Mammary epithelial cell (primary cell): ENCODE data around the gene NEUROG1.
"Not testable (repeated sequence)": the region's sequence is repeated elsewhere in the genome, so short reads cannot be mapped to it uniquely, and the experiment has no call there.

Source experiments
- EZH2 ChIP-seq: IDR thresholded peaks from 2 replicates; pipeline ENCODE4 v1.6.1; 2012; ENCODE audit warnings: low read length, inconsistent platforms, borderline replicate concordance
- TF ChIP-seq, protein P1 (sequence below), 2 donors: IDR thresholded peaks in 1 of 2; conservative IDR thresholded peaks in 1 of 2; 2 replicates each; pipeline ENCODE4 v1.5.1; 2011 to 2012; ENCODE audit warnings: inconsistent platforms in 2 of 2, low read length in 2 of 2, mild to moderate bottlenecking in 2 of 2, control low read depth in 1 of 2, low read depth in 1 of 2; ENCODE audit not compliant: insufficient read depth in 1 of 2; ENCODE audit errors: extremely low read depth in 1 of 2

DNA sequence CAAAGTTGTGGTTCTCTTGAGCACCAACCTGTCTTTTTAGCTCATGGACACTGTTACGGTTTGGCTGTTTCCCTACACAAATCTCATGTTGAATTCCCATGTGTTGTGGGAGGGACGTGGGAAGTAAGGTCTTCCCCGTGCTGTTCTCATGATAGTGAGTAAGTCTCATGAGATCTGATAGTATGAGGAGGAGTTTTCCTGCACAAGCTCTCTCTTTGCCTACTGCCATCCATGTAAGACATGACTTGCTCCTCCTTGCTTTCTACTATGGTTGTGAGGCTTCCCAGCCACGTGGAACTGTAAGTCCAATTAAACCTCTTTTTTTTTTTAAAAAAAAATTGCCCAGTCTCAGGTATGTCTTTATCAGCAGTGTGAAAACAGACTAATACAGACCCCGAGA is 6.2 kb downstream of the NEUROG1 start:
- not testable (repeated sequence) for TF ChIP-seq EZH2
- TF ChIP-seq, protein P1, sequence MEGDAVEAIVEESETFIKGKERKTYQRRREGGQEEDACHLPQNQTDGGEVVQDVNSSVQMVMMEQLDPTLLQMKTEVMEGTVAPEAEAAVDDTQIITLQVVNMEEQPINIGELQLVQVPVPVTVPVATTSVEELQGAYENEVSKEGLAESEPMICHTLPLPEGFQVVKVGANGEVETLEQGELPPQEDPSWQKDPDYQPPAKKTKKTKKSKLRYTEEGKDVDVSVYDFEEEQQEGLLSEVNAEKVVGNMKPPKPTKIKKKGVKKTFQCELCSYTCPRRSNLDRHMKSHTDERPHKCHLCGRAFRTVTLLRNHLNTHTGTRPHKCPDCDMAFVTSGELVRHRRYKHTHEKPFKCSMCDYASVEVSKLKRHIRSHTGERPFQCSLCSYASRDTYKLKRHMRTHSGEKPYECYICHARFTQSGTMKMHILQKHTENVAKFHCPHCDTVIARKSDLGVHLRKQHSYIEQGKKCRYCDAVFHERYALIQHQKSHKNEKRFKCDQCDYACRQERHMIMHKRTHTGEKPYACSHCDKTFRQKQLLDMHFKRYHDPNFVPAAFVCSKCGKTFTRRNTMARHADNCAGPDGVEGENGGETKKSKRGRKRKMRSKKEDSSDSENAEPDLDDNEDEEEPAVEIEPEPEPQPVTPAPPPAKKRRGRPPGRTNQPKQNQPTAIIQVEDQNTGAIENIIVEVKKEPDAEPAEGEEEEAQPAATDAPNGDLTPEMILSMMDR (conservative IDR thresholded peaks at IDR 0.05 in 1 of 2, IDR thresholded peaks at IDR 0.05 in 1 of 2; ENCODE audit: extremely low read depth in 1 of 2, insufficient read depth in 1 of 2, low read depth in 1 of 2, low read length in 2 of 2), result not testable (repeated sequence)
